Measurements from ENCODE around the gene BEAN1.

BEAN1 gene

GRCh38 chr16:66442502-66443268 is 15.6 kb downstream of the BEAN1 start:
- no peaks in the 10 kb centered on the region for H3F3A ChIP-seq (ENCODE audit: control insufficient read depth, insufficient read depth)
- H3K27ac ChIP-seq (ENCODE audit: low read depth, low read length) = no peak overlapping the region
- H3K36me3 ChIP-seq (ENCODE audit: control insufficient read depth, low read length) = no peaks in the 10 kb centered on the region
- no peak overlapping the region for H3K4me2 ChIP-seq (ENCODE audit: low read length)
- H3K9me2 ChIP-seq (replicated peaks; ENCODE audit: control insufficient read depth, low read length) = no peaks in the 10 kb centered on the region
- no peaks in the 10 kb centered on the region for H3K79me2 ChIP-seq (ENCODE audit: control insufficient read depth, low read length)
- H3K4me3 ChIP-seq (ENCODE audit: low read length) = no peak overlapping the region
- H3K27me3 ChIP-seq (ENCODE audit: control insufficient read depth, low read length) = 0 out of 2 replicates have a peak, but pooled peaks cover 3% of the 10 kb centered on the region
- no peak for TF ChIP-seq CTCF (IDR thresholded peaks at IDR 0.05; ENCODE audit: low read depth, low read length, poor library complexity, severe bottlenecking)
- TF ChIP-seq EZH2phosphoT487 (IDR thresholded peaks at IDR 0.05; ENCODE audit: borderline replicate concordance, low read length) = no peak
- no peaks in the 10 kb centered on the region for H3K4me1 ChIP-seq (ENCODE audit: control insufficient read depth, low read length)
- no peaks in the 10 kb centered on the region for H4K20me1 ChIP-seq (ENCODE audit: control insufficient read depth, insufficient read depth, low read depth, low read length)
- H3K9me3 ChIP-seq (ENCODE audit: control insufficient read depth, insufficient read depth, low read length) = no peaks in the 10 kb centered on the region

- H4K20me1 ChIP-seq (ENCODE audit: control insufficient read depth, insufficient read depth, low read depth, low read length) = no peaks in the 10 kb centered on the region
- no peak overlapping the region for H3K4me2 ChIP-seq (ENCODE audit: low read length)
- no peaks in the 10 kb centered on the region for H3F3A ChIP-seq (ENCODE audit: control insufficient read depth, insufficient read depth)
- H3K9me2 ChIP-seq (replicated peaks; ENCODE audit: control insufficient read depth, low read length) = no peaks in the 10 kb centered on the region
- H3K4me1 ChIP-seq (ENCODE audit: control insufficient read depth, low read length) = no peaks in the 10 kb centered on the region
- H3K4me3 ChIP-seq (ENCODE audit: low read length) = no peak overlapping the region
- H3K36me3 ChIP-seq (ENCODE audit: control insufficient read depth, low read length) = no peaks in the 10 kb centered on the region
- H3K27ac ChIP-seq (ENCODE audit: low read depth, low read length) = no peak overlapping the region
- H3K79me2 ChIP-seq (ENCODE audit: control insufficient read depth, low read length) = no peaks in the 10 kb centered on the region
- H3K27me3 ChIP-seq (ENCODE audit: control insufficient read depth, low read length) = 0 out of 2 replicates have a peak, but pooled peaks cover 3% of the 10 kb centered on the region
- no peaks in the 10 kb centered on the region for H3K9me3 ChIP-seq (ENCODE audit: control insufficient read depth, insufficient read depth, low read length)
- TF ChIP-seq EZH2phosphoT487 (IDR thresholded peaks at IDR 0.05; ENCODE audit: borderline replicate concordance, low read length) (no peak), CTCF (IDR thresholded peaks at IDR 0.05; ENCODE audit: low read depth, low read length, poor library complexity, severe bottlenecking) (no peak)
Observed at GRCh38 chr16:66443269-66443652, 16.2 kb downstream of the BEAN1 start.

- H4K20me1 ChIP-seq (ENCODE audit: control insufficient read depth, insufficient read depth, low read depth, low read length) = no peaks in the 10 kb centered on the region
- H3K9me2 ChIP-seq (replicated peaks; ENCODE audit: control insufficient read depth, low read length) = no peaks in the 10 kb centered on the region
- H3K4me2 ChIP-seq (ENCODE audit: low read length) = no peak overlapping the region
- H3K9me3 ChIP-seq (ENCODE audit: control insufficient read depth, insufficient read depth, low read length) = no peaks in the 10 kb centered on the region
- no peaks in the 10 kb centered on the region for H3K36me3 ChIP-seq (ENCODE audit: control insufficient read depth, low read length)
- H3K79me2 ChIP-seq (ENCODE audit: control insufficient read depth, low read length) = no peaks in the 10 kb centered on the region
- TF ChIP-seq EZH2phosphoT487 (IDR thresholded peaks at IDR 0.05; ENCODE audit: borderline replicate concordance, low read length) (no peak), CTCF (IDR thresholded peaks at IDR 0.05; ENCODE audit: low read depth, low read length, poor library complexity, severe bottlenecking) (no peak)
- H3K27ac ChIP-seq (ENCODE audit: low read depth, low read length) = no peak overlapping the region
- H3K4me3 ChIP-seq (ENCODE audit: low read length) = no peak overlapping the region
- H3K4me1 ChIP-seq (ENCODE audit: control insufficient read depth, low read length) = no peaks in the 10 kb centered on the region
- 0 out of 2 replicates have a peak, but pooled peaks cover 3% of the 10 kb centered on the region for H3K27me3 ChIP-seq (ENCODE audit: control insufficient read depth, low read length)
- H3F3A ChIP-seq (ENCODE audit: control insufficient read depth, insufficient read depth) = no peaks in the 10 kb centered on the region
Observed at GRCh38 chr16:66444049-66444481, 17.0 kb downstream of the BEAN1 start.

Data from DOHH2 (cell line).